Natural killer cell (primary cell): ENCODE data around the gene APOL1. TPM values are rescaled to one million over a fixed set of nuclear protein-coding genes. Genes with fewer than 3 reads are reported as not detected.
A peak's percentile ranks its signal among the peaks of the same experiment; 100 is the strongest.

Experiments
- ATAC-seq, 3 donors: fragments of 150-1000 bp in 2 of 3; fragments of 200-7000 bp in 1 of 3; cut with Tn5 transposase; 1 replicate in 1 of 3; 2 replicates in 2 of 3; pipeline ENCODE4 v1.10.0; 2021; ENCODE audit warnings: mild to moderate bottlenecking in 2 of 3, moderate library complexity in 2 of 3
- DNase-seq, 2 donors: peaks; one replicate each; pipeline versions ENCODE4 v3.0.0 to v3.0.0-alpha.2; 2013 to 2021; ENCODE audit warnings: mixed read lengths in 1 of 2
- H3K27ac ChIP-seq: one replicate; pipeline ENCODE4 v1.5.1; 2013; ENCODE audit warnings: mild to moderate bottlenecking, low read length
- H3K27me3 ChIP-seq: one replicate; pipeline ENCODE4 v1.6.1; 2013; ENCODE audit warnings: low read length; ENCODE audit not compliant: control insufficient read depth, insufficient read depth
- H3K36me3 ChIP-seq: one replicate; pipeline ENCODE4 v1.6.1; 2013; ENCODE audit warnings: low read length; ENCODE audit not compliant: control insufficient read depth, insufficient read depth
- H3K4me1 ChIP-seq: one replicate; pipeline ENCODE4 v1.6.1; 2013; ENCODE audit warnings: low read length; ENCODE audit not compliant: control insufficient read depth, insufficient read depth
- H3K4me3 ChIP-seq: one replicate; pipeline ENCODE4 v1.5.1; 2013; ENCODE audit warnings: low read length
- H3K9me3 ChIP-seq: one replicate; pipeline ENCODE4 v1.6.1; 2013; ENCODE audit warnings: low read length; ENCODE audit not compliant: control insufficient read depth, insufficient read depth
- H3K27ac Mint-ChIP-seq, 2 donors: one replicate each; pipeline ENCODE4 v1.8.0; 2022; ENCODE audit warnings: mild to moderate bottlenecking in 2 of 2, mixed read lengths in 2 of 2, moderate library complexity in 1 of 2
- H3K27me3 Mint-ChIP-seq, 2 donors: one replicate each; pipeline ENCODE4 v1.8.0; 2022; ENCODE audit warnings: low read depth in 2 of 2, mixed read lengths in 2 of 2
- H3K36me3 Mint-ChIP-seq: one replicate; pipeline ENCODE4 v1.8.0; 2022; ENCODE audit warnings: mixed read lengths
- H3K4me1 Mint-ChIP-seq, 2 donors: one replicate each; pipeline ENCODE4 v1.8.0; 2022; ENCODE audit warnings: mixed read lengths in 2 of 2
- H3K4me3 Mint-ChIP-seq: one replicate; pipeline ENCODE4 v1.8.0; 2022; ENCODE audit warnings: mild to moderate bottlenecking, moderate library complexity, mixed read lengths
- H3K9me3 Mint-ChIP-seq, 2 donors: one replicate each; pipeline ENCODE4 v1.8.0; 2022; ENCODE audit warnings: mixed read lengths in 2 of 2
- CTCF ChIP-seq: fragments of 200-600 bp; IDR thresholded peaks from one replicate; pipeline ENCODE4 v1.8.0; 2022; ENCODE audit warnings: antibody characterized with exemption
- WGBS: methylation state at CpG from one replicate; pipeline ENCODE4 v1.1.7; 2013; ENCODE audit warnings: missing lambda C conversion rate; ENCODE audit not compliant: insufficient coverage; 5-methylcytosine and 5-hydroxymethylcytosine counted together
- intact Hi-C: fragments of 100-400 bp; cut with micrococcal nuclease; formaldehyde crosslinking; loops from one replicate; pipeline ENCODE4 v1.14.2; 2022
- total RNA-seq, 4 donors: library from RNA; stranded (reverse); fragments of 120-200 nt in 1 of 4; gene quantifications; one replicate each; pipeline versions ENCODE4 v1.2.3 to v1.2.4, GENCODE V29; 2013 to 2022

The APOL1 gene
- total RNA-seq, 3 donors from 2014 or later (not counting 1 experiment from before 2014, with no cell fraction given) = 39.5 to 51.2 (median 49.6) TPM

DNA sequence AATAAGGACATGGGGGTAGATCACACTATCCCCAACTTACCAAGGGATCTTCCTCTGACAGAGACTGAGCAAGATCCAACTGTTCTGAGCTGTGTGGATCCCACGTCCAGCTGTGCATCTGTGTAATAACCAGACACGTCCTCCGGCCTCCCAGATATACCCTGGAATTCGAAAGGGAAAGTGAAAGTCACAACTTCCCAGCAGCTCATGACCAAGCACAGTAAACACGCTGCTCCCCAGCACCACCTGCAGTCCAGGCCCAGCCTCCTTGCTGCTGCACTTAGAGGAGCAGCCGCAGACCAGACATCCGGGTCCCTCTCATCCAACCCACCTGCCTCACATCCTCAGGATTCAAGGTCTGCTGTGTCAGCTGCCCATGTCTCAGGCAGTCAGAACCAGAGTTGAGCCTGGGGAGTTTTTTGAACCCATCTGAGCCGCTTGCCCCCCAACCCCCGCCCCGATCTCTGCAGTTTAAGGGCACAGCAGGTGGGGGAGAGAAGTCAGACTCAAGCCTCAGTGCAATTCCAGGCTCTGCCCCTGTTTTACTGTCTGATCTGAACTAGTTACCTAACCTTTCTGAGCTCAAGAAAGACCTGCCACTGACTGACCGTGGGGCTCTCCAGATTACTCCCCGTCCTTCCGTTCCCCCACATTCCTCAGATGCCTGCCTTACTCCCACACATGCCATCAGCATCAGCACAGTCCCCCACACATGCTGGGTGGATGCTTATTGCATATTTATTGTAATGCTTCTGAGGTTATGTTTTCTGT, 13.3 kb upstream of the APOL1 start, which contains the start of gene APOL2:
Gene APOL2, minus strand, starts transcription at position 127 of the 771 bp plus-strand sequence. CDS start 6,365 bp downstream, outside the sequence.
- DNase-seq = peak; percentile 74 to 93
- ATAC-seq = peak; percentile 94 to 98 (median 95)
- Histone ChIP-seq H3K27ac (peak within 1 kb of the TSS; percentile 95), H3K4me3 (peak within 1 kb of the TSS; percentile 99), H3K27me3 (no peaks in the 10 kb centered on the region), H3K36me3 (peaks cover 16% of the 10 kb centered on the region), H3K4me1 (peaks cover 43% of the 10 kb centered on the region), H3K9me3 (no peaks in the 10 kb centered on the region)
- peak within 1 kb of the TSS; percentile 98 for H3K27ac Mint-ChIP-seq
- H3K4me1 Mint-ChIP-seq = peaks cover 49 to 52% of the 10 kb centered on the region in 2 donors
- H3K27me3 Mint-ChIP-seq = no peaks in the 10 kb centered on the region
- peaks cover 0 to 3% of the 10 kb centered on the region in 2 donors for H3K9me3 Mint-ChIP-seq
- peak within 1 kb of the TSS; percentile 99 for H3K4me3 Mint-ChIP-seq
- WGBS = 27% methylated on average over 13 of the region's 13 CpGs
- intact Hi-C loops = loop anchor here (5.0 kb wide), 2 partner anchors 38 to 77 kb away; partner anchors contain the start of gene APOL3
- peak; percentile 57 for TF ChIP-seq CTCF
- H3K36me3 Mint-ChIP-seq = peaks cover 11% of the 10 kb centered on the region

- intact Hi-C loops = no loop called here
Measured at GRCh38 chr22:36243986-36244385, 8.9 kb upstream of the APOL1 start.

GRCh38 chr22:36244522-36245391, 8.2 kb upstream of the APOL1 start:
- Histone ChIP-seq H3K4me1 (peaks cover 3% of the 10 kb centered on the region), H3K27ac (no peak overlapping the region), H3K36me3 (no peaks in the 10 kb centered on the region), H3K27me3 (no peaks in the 10 kb centered on the region), H3K9me3 (no peaks in the 10 kb centered on the region), H3K4me3 (no peak overlapping the region)
- peaks cover 4 to 5% of the 10 kb centered on the region in 2 donors for H3K4me1 Mint-ChIP-seq
- 94% methylated on average over 5 of the region's 5 CpGs for WGBS
- no peaks in the 10 kb centered on the region for H3K36me3 Mint-ChIP-seq
- DNase-seq (no peak), ATAC-seq (no peak)
- no peak overlapping the region for H3K27ac Mint-ChIP-seq
- peaks cover 0 to 3% of the 10 kb centered on the region in 2 donors for H3K9me3 Mint-ChIP-seq
- TF ChIP-seq CTCF = no peak
- intact Hi-C loops = no loop called here
- H3K4me3 Mint-ChIP-seq = no peak overlapping the region
- peaks cover 0 to 3% of the 10 kb centered on the region in 2 donors for H3K27me3 Mint-ChIP-seq

More at GRCh38 chr22:36243986-36244385, 8.9 kb upstream of the APOL1 start:
- no peak overlapping the region for H3K4me3 Mint-ChIP-seq
- Histone ChIP-seq H3K36me3 (no peaks in the 10 kb centered on the region), H3K4me3 (no peak overlapping the region), H3K9me3 (no peaks in the 10 kb centered on the region), H3K4me1 (peaks cover 10% of the 10 kb centered on the region), H3K27ac (no peak overlapping the region), H3K27me3 (no peaks in the 10 kb centered on the region)
- no peaks in the 10 kb centered on the region for H3K36me3 Mint-ChIP-seq
- peaks cover 0 to 3% of the 10 kb centered on the region in 2 donors for H3K27me3 Mint-ChIP-seq
- WGBS = 97% methylated on average over 5 of the region's 5 CpGs
- ATAC-seq = no peak
- no peak overlapping the region for H3K27ac Mint-ChIP-seq
- peaks cover 12% of the 10 kb centered on the region in 2 donors for H3K4me1 Mint-ChIP-seq
- no peak for TF ChIP-seq CTCF
- no peak for DNase-seq
- H3K9me3 Mint-ChIP-seq = peaks cover 0 to 3% of the 10 kb centered on the region in 2 donors
